Measurements from ENCODE around the gene ERMN.
"Not testable (repeated sequence)": the region's sequence is repeated elsewhere in the genome, so short reads cannot be mapped to it uniquely, and the experiment has no call there.

ERMN gene

DNA sequence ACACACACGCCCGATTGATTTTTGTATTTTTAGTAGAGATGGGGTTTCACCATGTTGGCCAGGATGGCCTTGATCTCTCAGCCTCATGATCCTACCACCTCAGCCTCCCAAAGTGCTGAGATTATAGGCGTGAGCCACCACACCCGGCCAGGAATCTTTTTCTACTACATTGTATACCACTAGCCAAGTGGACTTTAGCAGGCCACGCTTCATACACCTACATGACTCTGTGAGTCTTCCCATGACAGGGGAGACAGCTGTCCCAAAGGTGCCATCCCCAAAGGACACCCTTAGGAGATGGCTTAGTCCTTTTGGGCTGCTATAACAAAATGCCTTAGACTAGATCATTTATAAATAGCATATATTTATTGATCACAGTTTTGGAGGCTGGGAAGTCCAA is 32.8 kb downstream of the ERMN start:
- DNase-seq (ENCODE audit: low spot score), result no peak

DNA sequence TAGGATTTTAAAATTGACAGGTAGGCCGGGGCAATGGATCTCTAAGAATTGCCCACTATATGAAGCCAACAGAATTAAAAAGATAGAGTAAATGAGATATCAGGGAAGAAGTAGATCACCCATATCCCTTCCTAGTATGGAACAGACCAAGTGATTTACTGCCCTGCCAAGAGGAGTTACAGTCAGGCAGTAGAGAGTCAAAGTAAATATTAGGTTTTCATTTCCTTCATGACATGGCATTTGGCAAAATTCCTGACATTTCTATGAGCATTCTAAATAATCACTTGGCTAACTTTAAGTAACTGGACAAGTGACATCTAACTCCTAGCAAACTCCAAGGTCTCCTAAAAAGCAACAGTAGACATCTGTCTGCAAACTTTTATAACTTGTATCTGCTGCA is 34.6 kb downstream of the ERMN start:
- no peak for DNase-seq (ENCODE audit: low spot score)

DNA sequence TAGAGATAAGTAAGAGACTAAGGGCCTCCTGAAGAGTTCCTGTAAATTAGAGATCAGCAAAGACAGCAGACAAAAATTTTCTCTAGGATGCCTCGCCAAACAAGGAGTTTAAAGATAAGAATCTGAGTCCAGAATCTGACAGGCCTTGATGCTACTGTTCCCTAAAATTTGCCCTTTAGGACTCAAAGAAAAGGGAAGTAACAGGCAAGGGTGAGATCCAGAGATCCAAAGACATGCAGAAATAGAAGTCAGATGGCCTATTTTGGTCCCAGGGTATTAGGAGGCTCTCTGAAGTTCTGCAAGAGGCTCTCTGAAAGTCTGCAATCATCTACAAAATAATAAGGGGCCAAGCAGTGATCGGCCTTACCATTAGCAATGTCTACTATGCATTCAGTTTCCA is 35.1 kb downstream of the ERMN start:
- no peak for DNase-seq (ENCODE audit: low spot score)

DNA sequence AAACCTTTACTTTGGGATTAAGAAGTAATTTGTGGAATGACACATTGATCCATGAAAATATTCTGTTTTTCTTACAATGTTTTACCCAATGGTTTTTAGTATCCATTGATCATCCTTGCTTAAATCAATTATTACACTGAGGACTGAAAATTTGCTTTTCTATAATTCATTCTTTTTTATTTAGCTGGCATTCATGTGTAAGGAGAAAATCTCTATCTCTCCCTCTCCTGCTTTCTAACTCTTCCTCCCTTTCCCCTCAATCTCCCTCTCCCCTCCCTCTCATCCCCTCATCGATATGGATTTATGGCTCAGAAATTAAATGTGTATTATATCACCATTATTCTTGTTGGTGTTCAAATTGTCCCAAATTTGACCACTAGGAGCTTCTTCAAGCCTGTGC is 38.5 kb downstream of the ERMN start:
- no peak for DNase-seq (ENCODE audit: low spot score)

DNA sequence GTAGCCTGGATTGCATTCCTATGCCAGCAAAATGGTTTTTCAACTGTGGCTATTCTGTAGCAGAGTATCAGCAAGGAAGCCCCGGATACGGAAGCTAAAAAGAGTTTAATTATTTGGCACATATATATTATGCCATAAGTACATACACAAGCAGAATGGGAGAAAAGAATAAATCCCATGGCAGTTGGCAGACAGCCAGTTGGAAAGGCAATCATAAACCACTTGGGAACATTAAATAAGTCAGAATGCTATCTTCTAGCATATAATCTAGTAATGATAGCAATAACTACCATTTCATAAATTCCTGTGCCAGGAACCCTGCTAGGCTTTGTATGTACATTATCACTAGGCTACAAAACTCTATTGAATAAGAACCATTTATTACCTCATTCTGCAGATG is 42.2 kb downstream of the ERMN start:
- DNase-seq (ENCODE audit: low spot score), result no peak

DNA sequence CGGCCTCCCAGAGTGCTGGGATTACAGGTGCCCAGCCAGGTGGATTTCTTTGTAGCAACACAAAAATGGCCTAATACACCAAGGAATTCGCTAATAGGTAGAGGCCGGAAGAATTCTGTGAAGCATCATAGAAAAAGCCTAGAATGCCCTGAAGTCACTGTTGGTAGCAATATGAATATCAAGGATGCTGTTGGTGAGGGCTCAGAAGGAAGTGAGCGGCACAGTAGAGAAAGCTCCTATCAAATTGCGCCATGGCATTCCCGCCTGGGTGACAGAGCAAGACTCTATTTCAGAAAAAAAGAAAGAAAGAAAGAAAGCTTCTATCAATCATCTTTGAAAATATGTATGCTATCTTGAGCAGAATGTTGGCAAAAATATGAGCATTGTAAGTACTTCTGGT is 44.3 kb downstream of the ERMN start:
- no peak for DNase-seq (ENCODE audit: low spot score)

DNA sequence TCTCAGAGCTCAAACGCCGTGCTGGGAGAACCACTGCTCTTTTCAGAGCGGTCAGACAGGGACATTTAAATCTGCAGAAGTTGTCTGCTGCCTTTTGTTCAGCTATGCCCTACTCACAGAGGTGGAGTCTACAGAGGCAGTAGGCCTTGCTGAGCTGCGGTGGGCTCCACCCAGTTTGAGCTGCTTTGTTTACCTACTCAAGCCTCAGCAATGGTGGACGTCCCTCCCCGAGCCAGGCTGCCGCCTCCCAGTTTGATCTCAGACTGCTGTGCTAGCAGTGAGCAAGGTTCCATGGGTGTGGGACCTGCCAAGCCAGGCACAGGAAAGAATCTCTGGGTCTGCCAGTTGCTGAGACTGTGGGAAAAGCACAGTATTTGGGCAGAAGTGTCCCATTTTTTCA is 46.3 kb downstream of the ERMN start:
- DNase-seq (ENCODE audit: low spot score), result not testable (repeated sequence)

DNA sequence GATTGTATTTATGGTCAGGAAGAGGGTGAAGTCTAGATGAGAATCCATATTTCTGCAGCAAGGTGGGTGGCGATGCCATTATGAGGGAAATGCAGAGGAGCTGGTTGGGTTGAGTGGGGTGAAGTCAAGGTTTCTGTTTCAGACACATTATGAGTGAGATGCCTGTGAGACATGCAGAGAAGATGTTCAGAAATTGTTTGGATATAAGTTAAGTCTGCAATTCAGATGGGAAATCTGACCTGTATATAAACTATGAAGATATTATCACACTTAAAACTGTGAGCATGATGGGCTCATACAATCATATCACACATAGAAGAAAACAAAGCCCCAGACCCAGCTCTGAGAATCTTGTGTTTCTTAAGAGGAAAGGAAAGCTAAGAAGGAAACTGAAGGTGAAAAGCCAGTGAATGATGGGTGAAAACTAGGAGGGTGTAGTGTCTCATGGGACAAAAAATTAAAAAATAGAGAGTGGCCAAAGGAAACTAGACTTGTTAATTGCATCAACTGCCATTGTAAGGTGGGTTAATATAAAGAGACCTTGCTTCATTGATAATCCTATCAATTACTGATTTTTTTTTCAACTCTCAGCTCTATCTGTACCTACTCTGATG is 53.9 kb downstream of the ERMN start:
- no peak for DNase-seq (ENCODE audit: low spot score)

DNA sequence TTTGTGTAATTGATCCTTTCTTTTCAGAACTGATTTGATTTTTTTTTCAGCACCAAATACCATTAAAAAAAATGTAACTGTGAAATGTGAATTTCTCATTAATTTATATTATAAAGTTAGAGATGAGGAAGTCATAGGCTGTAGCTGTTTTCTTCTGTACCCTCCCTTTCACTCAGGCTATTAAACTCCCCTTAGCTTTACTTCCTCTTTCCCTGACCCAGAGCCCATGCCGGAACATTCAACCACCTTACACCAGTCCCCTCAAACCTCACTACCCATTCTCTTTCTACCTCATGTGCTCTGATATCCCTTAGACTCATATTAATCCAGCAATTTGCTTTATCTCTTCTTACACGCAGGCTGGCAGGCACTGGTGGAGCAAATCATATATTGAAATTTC is 55.7 kb downstream of the ERMN start:
- DNase-seq (ENCODE audit: low spot score), result no peak

DNA sequence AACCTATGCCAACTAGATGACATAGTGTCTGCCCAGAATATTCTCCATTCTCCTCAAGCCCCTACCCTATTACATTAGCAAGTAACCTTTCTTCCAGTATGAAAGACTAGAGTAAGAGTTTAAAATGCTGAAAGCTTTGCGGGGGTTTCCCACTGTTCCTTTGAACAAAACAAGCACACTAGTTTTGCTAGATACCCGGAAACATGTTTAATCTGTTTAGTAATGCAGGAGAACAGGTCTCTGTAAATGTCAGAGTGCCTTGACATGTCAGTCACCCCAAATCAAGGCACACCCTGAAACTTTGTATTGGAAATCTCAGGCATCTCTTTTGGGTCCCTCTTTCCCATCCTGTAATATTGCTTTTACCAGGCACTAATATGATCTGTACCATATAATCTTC is 56.6 kb downstream of the ERMN start:
- no peak for DNase-seq (ENCODE audit: low spot score)
